ENCODE data around the gene CTNND2. TPM values are rescaled to one million over a fixed set of nuclear protein-coding genes. Genes with fewer than 3 reads are reported as not detected.

The CTNND2 gene
- total RNA-seq, 6 donors from 2014 or later: 1.1 to 12.4 (median 3.2) TPM

DNA sequence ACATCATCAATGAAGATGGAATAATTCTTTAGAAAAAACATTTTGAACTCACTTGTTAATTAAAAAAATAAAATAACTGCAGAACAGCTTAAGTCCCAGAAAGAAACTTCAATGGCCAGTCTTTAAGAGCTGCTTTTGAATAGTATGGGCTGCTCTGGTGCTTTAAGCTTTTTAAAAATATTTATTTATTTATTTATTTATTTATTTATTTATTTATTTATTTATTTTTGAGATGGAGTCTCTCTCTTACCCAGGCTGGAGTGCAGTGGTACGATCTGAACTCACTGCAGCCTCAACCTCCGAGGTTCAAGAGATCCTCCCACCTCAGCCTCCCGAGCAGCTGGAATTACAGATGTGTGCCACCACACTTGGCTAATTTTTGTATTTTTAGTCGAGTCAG lies 626.9 kb downstream of the CTNND2 start:
- H3K9me3 ChIP-seq: peaks cover 0 to 11% (median 7%) of the 10 kb centered on the region in 4 donors
- no peaks in the 10 kb centered on the region for H3K36me3 ChIP-seq
- TF ChIP-seq, protein P1, sequence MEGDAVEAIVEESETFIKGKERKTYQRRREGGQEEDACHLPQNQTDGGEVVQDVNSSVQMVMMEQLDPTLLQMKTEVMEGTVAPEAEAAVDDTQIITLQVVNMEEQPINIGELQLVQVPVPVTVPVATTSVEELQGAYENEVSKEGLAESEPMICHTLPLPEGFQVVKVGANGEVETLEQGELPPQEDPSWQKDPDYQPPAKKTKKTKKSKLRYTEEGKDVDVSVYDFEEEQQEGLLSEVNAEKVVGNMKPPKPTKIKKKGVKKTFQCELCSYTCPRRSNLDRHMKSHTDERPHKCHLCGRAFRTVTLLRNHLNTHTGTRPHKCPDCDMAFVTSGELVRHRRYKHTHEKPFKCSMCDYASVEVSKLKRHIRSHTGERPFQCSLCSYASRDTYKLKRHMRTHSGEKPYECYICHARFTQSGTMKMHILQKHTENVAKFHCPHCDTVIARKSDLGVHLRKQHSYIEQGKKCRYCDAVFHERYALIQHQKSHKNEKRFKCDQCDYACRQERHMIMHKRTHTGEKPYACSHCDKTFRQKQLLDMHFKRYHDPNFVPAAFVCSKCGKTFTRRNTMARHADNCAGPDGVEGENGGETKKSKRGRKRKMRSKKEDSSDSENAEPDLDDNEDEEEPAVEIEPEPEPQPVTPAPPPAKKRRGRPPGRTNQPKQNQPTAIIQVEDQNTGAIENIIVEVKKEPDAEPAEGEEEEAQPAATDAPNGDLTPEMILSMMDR (IDR thresholded peaks at IDR 0.05): no peak
- TF ChIP-seq POLR2A (IDR thresholded peaks at IDR 0.05): no peak
- no peak overlapping the region for H3K27ac ChIP-seq
- no peak for ATAC-seq (ENCODE audit: low FRiP score in 2 of 2)
- no peak overlapping the region for H3K4me3 ChIP-seq
- no peak for DNase-seq
- 82 to 86% methylated on average over 4 of the region's 4 CpGs for WGBS, 2 donors
- H3K4me1 ChIP-seq: no peaks in the 10 kb centered on the region
- H3K27me3 ChIP-seq: no peaks in the 10 kb centered on the region

GRCh38 chr5:11273180-11273903 lies 630.9 kb downstream of the CTNND2 start:
- no peak for ATAC-seq (ENCODE audit: low FRiP score in 2 of 2)
- 77 to 84% methylated on average over 11 of the region's 11 CpGs for WGBS, 2 donors
- TF ChIP-seq, protein P1 (IDR thresholded peaks at IDR 0.05): no peak
- TF ChIP-seq EP300 (IDR thresholded peaks at IDR 0.05) (no peak), POLR2AphosphoS5 (IDR thresholded peaks at IDR 0.05) (no peak), POLR2A (IDR thresholded peaks at IDR 0.05) (no peak)

GRCh38 chr5:11269515-11269914 lies 634.7 kb downstream of the CTNND2 start:
- ATAC-seq (ENCODE audit: low FRiP score in 2 of 2) (no peak), DNase-seq (no peak)
- WGBS, 2 donors: 92 to 99% methylated on average over 3 of the region's 3 CpGs
- Histone ChIP-seq H3K27ac (no peak overlapping the region), H3K27me3 (no peaks in the 10 kb centered on the region), H3K36me3 (no peaks in the 10 kb centered on the region), H3K4me1 (no peaks in the 10 kb centered on the region), H3K4me3 (no peak overlapping the region), H3K9me3 (no peaks in the 10 kb centered on the region)
- TF ChIP-seq, protein P1 (IDR thresholded peaks at IDR 0.05): no peak
- no peak for TF ChIP-seq POLR2A (IDR thresholded peaks at IDR 0.05)
- no peak for TF ChIP-seq EP300 (IDR thresholded peaks at IDR 0.05)
- no peak for TF ChIP-seq POLR2AphosphoS5 (IDR thresholded peaks at IDR 0.05)

More at GRCh38 chr5:11273180-11273903, 630.9 kb downstream of the CTNND2 start:
- H3K9me3 ChIP-seq: no peaks in the 10 kb centered on the region
- H3K4me1 ChIP-seq: no peaks in the 10 kb centered on the region
- H3K36me3 ChIP-seq: no peaks in the 10 kb centered on the region
- H3K4me3 ChIP-seq: no peak overlapping the region
- no peak for DNase-seq
- H3K27ac ChIP-seq: no peak overlapping the region
- H3K27me3 ChIP-seq: no peaks in the 10 kb centered on the region

DNA sequence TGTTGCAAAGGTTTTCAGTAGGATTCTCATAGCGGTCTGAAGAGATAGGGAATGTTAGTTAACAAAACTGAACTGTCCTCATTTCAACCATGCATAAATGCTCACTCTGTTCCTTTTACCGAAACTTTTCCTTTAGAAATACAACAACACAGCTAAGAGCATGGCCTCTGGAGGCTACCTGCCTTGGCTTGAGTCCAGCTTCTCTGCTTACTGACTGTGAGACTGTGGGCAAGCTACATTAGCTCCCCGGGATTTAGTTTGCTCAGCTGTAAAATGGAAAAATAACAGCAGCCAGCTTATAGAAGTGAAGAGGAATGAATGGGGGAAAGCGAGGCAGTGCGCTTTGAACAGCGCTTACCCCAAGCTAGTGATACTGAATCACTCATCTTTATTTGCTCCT lies 635.4 kb downstream of the CTNND2 start:
- no peak for TF ChIP-seq POLR2AphosphoS5 (IDR thresholded peaks at IDR 0.05)
- TF ChIP-seq EP300 (IDR thresholded peaks at IDR 0.05): no peak
- TF ChIP-seq, protein P1 (IDR thresholded peaks at IDR 0.05): no peak
- DNase-seq (no peak), ATAC-seq (ENCODE audit: low FRiP score in 2 of 2) (no peak)
- H3K36me3 ChIP-seq: no peaks in the 10 kb centered on the region
- no peaks in the 10 kb centered on the region for H3K27me3 ChIP-seq
- H3K27ac ChIP-seq: no peak overlapping the region
- WGBS, 2 donors: 81 to 86% methylated on average over 6 of the region's 6 CpGs
- no peaks in the 10 kb centered on the region for H3K4me1 ChIP-seq
- H3K4me3 ChIP-seq: no peak overlapping the region
- H3K9me3 ChIP-seq: no peaks in the 10 kb centered on the region

DNA sequence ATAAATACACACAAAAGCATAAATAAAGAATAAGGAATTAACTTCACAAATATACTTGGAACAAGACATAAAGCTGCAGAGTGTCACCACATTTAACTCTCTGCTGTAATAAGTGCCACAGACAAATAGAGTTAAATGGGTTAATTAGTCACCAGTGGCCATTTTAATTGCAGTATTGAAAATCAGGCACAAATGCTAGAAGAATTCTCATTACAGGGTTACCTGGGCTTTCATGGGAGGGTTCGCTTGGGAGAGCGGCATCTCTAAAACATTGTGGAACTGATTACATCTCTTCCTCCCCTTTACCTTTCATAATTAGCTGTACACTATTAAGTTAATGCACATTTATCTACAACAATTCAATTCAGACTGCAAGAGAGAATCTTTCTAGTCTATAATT lies 637.9 kb downstream of the CTNND2 start:
- WGBS, 2 donors: 84 to 95% methylated on average over 2 of the region's 2 CpGs
- no peak for ATAC-seq (ENCODE audit: low FRiP score in 2 of 2)

More for the DNA sequence above, 637.9 kb downstream of the CTNND2 start:
- DNase-seq: no peak
- Histone ChIP-seq H3K36me3 (no peaks in the 10 kb centered on the region), H3K4me3 (no peak overlapping the region), H3K27me3 (no peaks in the 10 kb centered on the region), H3K27ac (no peak overlapping the region), H3K4me1 (no peaks in the 10 kb centered on the region), H3K9me3 (no peaks in the 10 kb centered on the region)
- TF ChIP-seq POLR2AphosphoS5 (IDR thresholded peaks at IDR 0.05): no peak
- TF ChIP-seq, protein P1 (IDR thresholded peaks at IDR 0.05): no peak
